GM12801 (cell line): ENCODE measurements around the gene UMPS.

Experiments used
- TF ChIP-seq, protein P1 (sequence below): IDR thresholded peaks from one replicate; pipeline ENCODE4 v1.5.1; 2011; ENCODE audit warnings: control low read depth; ENCODE audit not compliant: insufficient read length; ENCODE audit errors: extremely low read depth

The UMPS gene

DNA sequence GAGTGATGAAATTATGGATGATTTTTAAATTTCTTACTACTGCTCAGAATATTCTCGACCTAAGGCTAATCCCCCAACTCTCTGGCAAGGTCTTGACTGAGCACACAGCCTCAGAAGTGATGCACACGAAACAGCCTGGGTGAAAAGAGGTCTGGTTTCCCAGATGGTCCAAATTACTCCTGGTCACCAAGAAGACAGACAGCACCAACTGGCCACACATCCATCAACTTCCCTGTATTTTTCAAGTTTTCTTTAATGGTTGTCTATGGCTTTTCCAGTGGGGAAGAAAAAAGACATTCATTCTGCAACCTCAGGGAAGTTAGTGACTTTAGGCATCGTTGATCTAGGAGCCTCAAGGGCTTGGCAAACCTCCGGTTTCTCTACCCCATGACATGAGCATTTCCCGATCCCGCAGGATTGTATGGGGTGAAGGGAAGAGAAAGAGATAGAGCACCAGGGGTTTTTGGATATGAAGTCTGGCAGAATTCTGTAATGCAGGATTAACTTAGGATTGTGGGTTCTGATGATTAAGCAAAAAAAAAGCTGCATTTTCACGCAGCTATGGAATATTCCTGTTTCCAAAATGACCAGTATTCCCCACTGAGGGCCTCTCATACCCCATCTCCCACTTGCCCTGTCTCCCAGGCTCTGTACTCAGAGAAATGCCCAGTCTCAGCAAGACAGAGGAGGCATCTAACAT is 62.2 kb downstream of the UMPS start:
- TF ChIP-seq, protein P1, sequence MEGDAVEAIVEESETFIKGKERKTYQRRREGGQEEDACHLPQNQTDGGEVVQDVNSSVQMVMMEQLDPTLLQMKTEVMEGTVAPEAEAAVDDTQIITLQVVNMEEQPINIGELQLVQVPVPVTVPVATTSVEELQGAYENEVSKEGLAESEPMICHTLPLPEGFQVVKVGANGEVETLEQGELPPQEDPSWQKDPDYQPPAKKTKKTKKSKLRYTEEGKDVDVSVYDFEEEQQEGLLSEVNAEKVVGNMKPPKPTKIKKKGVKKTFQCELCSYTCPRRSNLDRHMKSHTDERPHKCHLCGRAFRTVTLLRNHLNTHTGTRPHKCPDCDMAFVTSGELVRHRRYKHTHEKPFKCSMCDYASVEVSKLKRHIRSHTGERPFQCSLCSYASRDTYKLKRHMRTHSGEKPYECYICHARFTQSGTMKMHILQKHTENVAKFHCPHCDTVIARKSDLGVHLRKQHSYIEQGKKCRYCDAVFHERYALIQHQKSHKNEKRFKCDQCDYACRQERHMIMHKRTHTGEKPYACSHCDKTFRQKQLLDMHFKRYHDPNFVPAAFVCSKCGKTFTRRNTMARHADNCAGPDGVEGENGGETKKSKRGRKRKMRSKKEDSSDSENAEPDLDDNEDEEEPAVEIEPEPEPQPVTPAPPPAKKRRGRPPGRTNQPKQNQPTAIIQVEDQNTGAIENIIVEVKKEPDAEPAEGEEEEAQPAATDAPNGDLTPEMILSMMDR = no peak

DNA sequence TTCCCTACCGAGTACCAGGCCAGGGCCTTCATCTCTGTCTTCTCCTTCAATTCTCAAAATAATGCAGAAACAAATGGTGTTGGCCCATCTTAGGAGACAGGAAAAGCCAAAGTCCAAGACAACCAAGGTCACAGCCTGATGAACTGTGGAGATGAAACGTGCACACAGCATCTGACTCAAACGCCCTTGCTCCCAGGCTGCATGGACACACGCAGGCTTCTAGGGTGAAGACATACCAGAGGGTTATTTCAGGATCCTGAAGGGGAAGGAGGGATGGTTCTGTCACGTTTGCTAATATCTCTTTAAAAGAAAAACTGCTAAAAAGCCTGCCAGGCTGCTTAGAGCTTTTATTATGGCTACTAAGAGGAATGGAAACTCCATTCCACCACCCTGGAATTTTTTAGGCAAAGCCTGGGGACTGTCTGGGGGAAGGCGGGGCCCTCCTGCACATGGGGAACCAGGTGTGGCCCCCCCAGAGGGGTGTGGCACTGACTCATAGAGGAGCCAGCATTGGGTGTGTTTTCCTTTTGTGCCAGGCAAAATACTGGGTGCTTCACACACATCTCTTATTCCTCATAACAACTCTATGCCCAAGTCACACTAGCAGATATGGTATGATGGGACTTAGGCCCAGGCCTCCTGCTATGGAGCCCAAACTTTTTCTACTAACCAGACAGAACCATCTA is 62.9 kb downstream of the UMPS start:
- TF ChIP-seq, protein P1 = no peak

DNA sequence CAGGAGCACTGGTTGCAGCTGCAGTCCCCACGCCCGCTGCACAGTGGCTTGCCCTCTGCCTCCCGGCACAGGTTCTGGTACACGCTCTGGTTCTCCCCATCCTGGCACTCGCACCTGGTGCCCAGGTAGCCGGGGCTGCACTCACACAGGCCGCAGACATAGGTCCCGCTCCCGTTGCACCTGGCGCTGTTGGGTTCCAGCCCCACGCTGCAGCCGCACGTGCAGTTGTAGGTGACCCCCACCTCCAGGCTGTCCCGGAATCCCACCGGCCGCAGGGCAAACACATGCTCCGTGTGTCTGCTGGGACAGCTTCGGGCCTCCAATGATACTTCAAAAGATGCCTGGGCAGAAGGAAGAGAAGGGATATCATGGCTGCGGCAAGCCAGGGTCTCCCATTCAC is 66.2 kb downstream of the UMPS start:
- TF ChIP-seq, protein P1 = no peak

DNA sequence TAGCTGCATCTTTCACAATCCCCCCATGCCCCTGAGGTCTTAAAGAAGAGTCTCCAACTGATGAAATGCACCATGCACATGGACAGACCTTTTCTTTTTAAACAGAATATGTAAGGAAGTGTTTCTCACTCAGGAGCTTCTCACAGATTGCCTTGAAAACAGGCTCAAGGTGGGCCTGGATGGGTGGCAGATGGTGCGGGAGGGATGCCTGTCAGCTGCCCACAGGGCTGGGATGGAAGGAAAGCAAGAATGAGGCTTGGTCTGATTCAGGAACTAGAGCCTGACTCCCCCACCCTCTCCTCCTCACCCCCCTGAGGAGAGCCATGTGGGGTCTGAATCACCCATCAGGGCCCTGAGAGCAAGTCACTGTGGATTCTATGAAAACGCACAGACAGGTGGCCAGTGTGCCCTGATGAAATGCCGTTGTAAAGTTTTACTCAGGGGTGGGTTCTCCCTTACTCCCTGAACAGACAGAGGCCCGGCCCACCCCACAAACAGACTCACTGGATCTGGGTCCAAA is 67.2 kb downstream of the UMPS start:
- TF ChIP-seq, protein P1 = no peak
